ENCODE data around the gene CDKN2C.

Gene CDKN2C

DNA sequence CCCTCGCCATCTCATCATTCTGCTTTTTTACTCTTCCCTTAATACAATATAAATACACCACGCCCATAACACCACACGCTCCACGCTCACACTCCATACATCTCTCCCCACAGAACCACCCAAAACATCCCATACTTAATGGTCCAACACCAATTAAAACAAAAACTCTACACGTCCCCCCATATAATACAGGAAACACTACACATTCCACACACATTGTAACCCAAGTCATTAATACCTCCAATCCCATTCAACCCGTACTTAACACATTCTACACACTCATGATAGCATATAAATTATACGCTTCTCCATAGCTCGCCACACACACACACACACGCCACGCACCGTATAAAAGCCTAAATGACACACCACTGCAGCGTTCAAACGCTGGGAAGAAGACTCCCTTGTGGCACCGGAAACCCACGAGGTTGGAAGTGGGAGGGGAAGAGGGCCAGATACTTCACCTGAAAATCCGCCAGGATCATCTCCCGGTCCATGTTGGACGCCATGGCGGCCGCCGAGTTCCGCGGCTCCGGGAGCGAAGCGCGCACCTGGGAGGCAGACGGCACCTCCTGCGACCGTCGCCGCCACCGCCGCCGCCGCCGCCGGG is 10.6 kb upstream of the CDKN2C start:
- H3K27ac ChIP-seq = peak overlapping the region; percentile 96
- TF ChIP-seq, protein P1, sequence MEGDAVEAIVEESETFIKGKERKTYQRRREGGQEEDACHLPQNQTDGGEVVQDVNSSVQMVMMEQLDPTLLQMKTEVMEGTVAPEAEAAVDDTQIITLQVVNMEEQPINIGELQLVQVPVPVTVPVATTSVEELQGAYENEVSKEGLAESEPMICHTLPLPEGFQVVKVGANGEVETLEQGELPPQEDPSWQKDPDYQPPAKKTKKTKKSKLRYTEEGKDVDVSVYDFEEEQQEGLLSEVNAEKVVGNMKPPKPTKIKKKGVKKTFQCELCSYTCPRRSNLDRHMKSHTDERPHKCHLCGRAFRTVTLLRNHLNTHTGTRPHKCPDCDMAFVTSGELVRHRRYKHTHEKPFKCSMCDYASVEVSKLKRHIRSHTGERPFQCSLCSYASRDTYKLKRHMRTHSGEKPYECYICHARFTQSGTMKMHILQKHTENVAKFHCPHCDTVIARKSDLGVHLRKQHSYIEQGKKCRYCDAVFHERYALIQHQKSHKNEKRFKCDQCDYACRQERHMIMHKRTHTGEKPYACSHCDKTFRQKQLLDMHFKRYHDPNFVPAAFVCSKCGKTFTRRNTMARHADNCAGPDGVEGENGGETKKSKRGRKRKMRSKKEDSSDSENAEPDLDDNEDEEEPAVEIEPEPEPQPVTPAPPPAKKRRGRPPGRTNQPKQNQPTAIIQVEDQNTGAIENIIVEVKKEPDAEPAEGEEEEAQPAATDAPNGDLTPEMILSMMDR (conservative IDR thresholded peaks at IDR 0.05) = no peak

DNA sequence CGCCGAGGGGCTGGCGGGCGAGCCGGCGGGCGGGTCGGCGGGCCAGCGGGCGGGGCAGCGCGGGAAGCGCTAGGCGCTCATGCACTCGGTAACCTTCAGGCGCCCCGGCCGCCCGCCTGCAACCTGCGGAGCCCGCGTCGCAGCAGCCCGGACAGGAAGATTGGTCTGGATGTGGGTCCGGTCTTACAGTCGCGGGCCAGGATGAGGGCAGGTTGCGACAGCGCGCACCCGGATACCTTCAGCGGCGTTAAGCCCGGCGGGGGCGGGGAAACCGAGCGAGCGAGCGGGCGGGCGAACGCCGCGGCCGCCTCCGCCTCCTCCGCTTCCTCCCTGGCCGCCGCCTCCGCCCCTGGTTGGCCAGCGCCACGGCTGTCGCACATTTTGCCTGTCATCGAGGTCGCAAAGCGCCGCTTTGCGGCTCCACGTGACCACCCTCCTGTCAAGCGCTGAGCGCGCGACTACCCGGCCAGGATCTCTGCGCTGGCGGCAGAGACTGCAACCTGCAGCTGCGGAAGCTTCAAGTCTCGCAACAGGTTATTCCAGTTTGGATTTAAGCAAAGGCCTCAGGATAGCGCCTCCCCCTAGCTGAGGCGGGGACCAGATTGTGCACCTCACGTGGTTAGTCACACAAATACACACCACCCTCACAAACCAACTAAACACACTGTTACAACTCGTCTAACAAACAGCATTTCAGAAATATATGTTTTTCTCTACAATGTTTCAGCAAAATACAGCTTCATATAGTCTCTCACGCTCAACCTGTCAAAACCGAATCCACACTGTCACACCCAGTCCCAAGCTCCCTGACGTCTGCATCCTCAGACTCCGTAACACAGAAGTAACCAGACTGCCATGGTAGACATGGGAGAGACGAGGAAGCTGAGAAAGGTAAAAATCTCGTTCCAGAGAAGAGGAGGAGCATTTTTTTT is 9.9 kb upstream of the CDKN2C start, which contains the start of gene FAF1:
FAF1 (minus strand) TSS at position 355 of the 932 bp plus-strand sequence. CDS start 456 bp downstream, outside the sequence.
- TF ChIP-seq, protein P1 (conservative IDR thresholded peaks at IDR 0.05) = peak; percentile 58
- peak within 1 kb of the TSS; percentile 96 for H3K27ac ChIP-seq

DNA sequence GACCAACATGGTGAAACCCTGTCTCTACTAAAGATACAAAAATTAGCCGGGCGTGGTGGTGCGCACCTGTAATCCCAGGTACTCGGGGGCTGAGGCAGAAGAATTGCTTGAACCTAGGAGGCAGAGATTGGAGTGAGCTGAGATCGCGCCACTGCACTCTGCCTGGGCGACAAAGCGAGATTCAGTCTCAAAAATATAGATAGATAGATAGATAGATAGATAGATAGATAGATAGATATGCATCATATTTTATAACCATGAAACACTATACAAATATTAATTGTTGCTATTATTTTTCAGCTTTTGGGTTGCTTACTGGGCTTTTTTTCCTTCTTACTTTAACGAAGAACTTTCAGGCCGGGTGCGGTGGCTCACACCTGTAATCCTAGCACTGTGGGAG is 5.2 kb upstream of the CDKN2C start:
- no peak overlapping the region for H3K27ac ChIP-seq
- TF ChIP-seq, protein P1 (conservative IDR thresholded peaks at IDR 0.05) = no peak

- TF ChIP-seq, protein P1 (conservative IDR thresholded peaks at IDR 0.05) = no peak
- H3K27ac ChIP-seq = peak overlapping the region; percentile 86
Observed at GRCh38 chr1:50966991-50967390, 3.1 kb upstream of the CDKN2C start.

GRCh38 chr1:50967416-50968157 is 2.5 kb upstream of the CDKN2C start:
- peak overlapping the region; percentile 86 for H3K27ac ChIP-seq
- TF ChIP-seq, protein P1 (conservative IDR thresholded peaks at IDR 0.05) = no peak

- peak overlapping the region; percentile 86 for H3K27ac ChIP-seq
- TF ChIP-seq, protein P1 (conservative IDR thresholded peaks at IDR 0.05) = peak; percentile 63
Observed at GRCh38 chr1:50968158-50968820, 1.8 kb upstream of the CDKN2C start.
